Liver (tissue), 9 donors: ENCODE data around the gene DNM3. TPM values are rescaled to one million over a fixed set of nuclear protein-coding genes. Genes with fewer than 3 reads are reported as not detected.

Experiments
- DNase-seq: peaks from one replicate; pipeline ENCODE4 v3.0.0-alpha.2; 2017; ENCODE audit warnings: low spot score
- H3K27ac ChIP-seq, 2 donors: one replicate each; pipeline ENCODE4 v1.7.0; 2013; ENCODE audit warnings: inconsistent platforms in 2 of 2, low read length in 2 of 2, control low read depth in 1 of 2, low read depth in 1 of 2, mild to moderate bottlenecking in 1 of 2
- H3K27me3 ChIP-seq, 4 donors: one replicate each; pipeline versions ENCODE4 v1.6.1 to v1.7.0; 2013; ENCODE audit warnings: low read length in 3 of 4, inconsistent platforms in 1 of 4, mild to moderate bottlenecking in 1 of 4, moderate library complexity in 1 of 4; ENCODE audit not compliant: control insufficient read depth in 4 of 4, insufficient read depth in 4 of 4
- H3K36me3 ChIP-seq, 4 donors: one replicate each; pipeline versions ENCODE4 v1.6.1 to v1.7.0; 2013; ENCODE audit warnings: low read length in 3 of 4, mild to moderate bottlenecking in 3 of 4, low read depth in 1 of 4, moderate library complexity in 1 of 4; ENCODE audit not compliant: control insufficient read depth in 4 of 4, insufficient read depth in 3 of 4
- H3K4me1 ChIP-seq, 4 donors: one replicate each; pipeline versions ENCODE4 v1.6.1 to v1.7.0; 2013; ENCODE audit warnings: low read length in 3 of 4, mild to moderate bottlenecking in 3 of 4, moderate library complexity in 1 of 4; ENCODE audit not compliant: control insufficient read depth in 4 of 4, insufficient read depth in 4 of 4
- H3K4me3 ChIP-seq, 3 donors: one replicate each; pipeline versions ENCODE4 v1.6.1 to v1.7.0; 2013; ENCODE audit warnings: low read length in 3 of 3, control low read depth in 1 of 3, low read depth in 1 of 3, mild to moderate bottlenecking in 1 of 3
- H3K9ac ChIP-seq, 2 donors: one replicate each; pipeline ENCODE4 v1.7.0; 2013; ENCODE audit warnings: low read length in 2 of 2, mild to moderate bottlenecking in 2 of 2, moderate library complexity in 2 of 2, control low read depth in 1 of 2, low read depth in 1 of 2
- H3K9me3 ChIP-seq, 4 donors: one replicate each; pipeline versions ENCODE4 v1.6.1 to v1.7.0; 2013; ENCODE audit warnings: low read length in 3 of 4; ENCODE audit not compliant: control insufficient read depth in 4 of 4
- ATF3 ChIP-seq: IDR thresholded peaks from 2 replicates; pipeline ENCODE4 v1.6.1; 2016; ENCODE audit warnings: antibody characterized with exemption
- CTCF ChIP-seq: fragments of 150-350 bp; IDR thresholded peaks from 2 replicates; pipeline ENCODE4 v1.5.1; 2017; ENCODE audit warnings: improper control_type of control experiment, low read depth, low read length; ENCODE audit not compliant: missing input control
- EGR1 ChIP-seq, 2 donors: IDR thresholded peaks; 2 replicates each; pipeline ENCODE4 v1.6.1; 2016 to 2018; ENCODE audit warnings: antibody characterized with exemption in 2 of 2, low read depth in 2 of 2
- FOXA1 ChIP-seq: IDR thresholded peaks from 2 replicates; pipeline ENCODE4 v1.6.1; 2016; ENCODE audit warnings: antibody characterized with exemption
- FOXA2 ChIP-seq: IDR thresholded peaks from 2 replicates; pipeline ENCODE4 v1.6.1; 2016; ENCODE audit warnings: antibody characterized with exemption
- GABPA ChIP-seq, 2 donors: IDR thresholded peaks in 1 of 2; conservative IDR thresholded peaks in 1 of 2; 2 replicates each; pipeline ENCODE4 v1.6.1; 2016; ENCODE audit warnings: antibody characterized with exemption in 2 of 2, mild to moderate bottlenecking in 1 of 2, moderate library complexity in 1 of 2
- HNF4A ChIP-seq, 2 donors: conservative IDR thresholded peaks; 2 replicates each; pipeline ENCODE4 v1.6.1; 2016; ENCODE audit warnings: antibody characterized with exemption in 2 of 2, mild to moderate bottlenecking in 2 of 2
- HNF4G ChIP-seq: IDR thresholded peaks from 2 replicates; pipeline ENCODE4 v1.6.1; 2016; ENCODE audit warnings: antibody characterized with exemption
- JUND ChIP-seq, 2 donors: IDR thresholded peaks; 2 replicates each; pipeline ENCODE4 v1.6.1; 2016; ENCODE audit warnings: antibody characterized with exemption in 2 of 2
- MAX ChIP-seq: IDR thresholded peaks from 2 replicates; pipeline ENCODE4 v1.6.1; 2016; ENCODE audit warnings: antibody characterized with exemption
- NR2F2 ChIP-seq: IDR thresholded peaks from 2 replicates; pipeline ENCODE4 v1.6.1; 2016; ENCODE audit warnings: antibody characterized with exemption
- RAD21 ChIP-seq, 2 donors: IDR thresholded peaks; 2 replicates each; pipeline ENCODE4 v1.6.1; 2016; ENCODE audit warnings: antibody characterized with exemption in 2 of 2, mild to moderate bottlenecking in 2 of 2
- REST ChIP-seq: IDR thresholded peaks from 2 replicates; pipeline ENCODE4 v1.6.1; 2016; ENCODE audit warnings: antibody characterized with exemption, mild to moderate bottlenecking
- RXRA ChIP-seq, 2 donors: IDR thresholded peaks; 2 replicates each; pipeline ENCODE4 v1.6.1; 2017 to 2018; ENCODE audit warnings: antibody characterized with exemption in 2 of 2, mild to moderate bottlenecking in 1 of 2
- SP1 ChIP-seq: IDR thresholded peaks from 2 replicates; pipeline ENCODE4 v1.6.1; 2018; ENCODE audit warnings: antibody characterized with exemption, mild to moderate bottlenecking
- TAF1 ChIP-seq: conservative IDR thresholded peaks from 2 replicates; pipeline ENCODE4 v1.6.1; 2016; ENCODE audit warnings: antibody characterized with exemption, mild to moderate bottlenecking
- YY1 ChIP-seq: IDR thresholded peaks from 2 replicates; pipeline ENCODE4 v1.6.1; 2016; ENCODE audit warnings: antibody characterized with exemption, mild to moderate bottlenecking
- ZBTB33 ChIP-seq: IDR thresholded peaks from 2 replicates; pipeline ENCODE4 v1.6.1; 2016; ENCODE audit warnings: antibody characterized with exemption
- WGBS: extraction: QIAGEN DNeasy Blood & Tissue Kit; methylation state at CpG from one replicate; pipeline ENCODE4 v1.1.7; 2013; 5-methylcytosine and 5-hydroxymethylcytosine counted together
- polyA plus RNA-seq, 2 donors: library from polyadenylated mRNA; stranded (reverse) in 1 of 2; unstranded in 1 of 2; fragments of 200-250 nt in 1 of 2; fragments of >200 nt in 1 of 2; fragmentation: Nextera tagmentation in 1 of 2; extraction: Ambion mirVana in 1 of 2; gene quantifications; one replicate each; pipeline versions ENCODE4 v1.2.1 to v1.2.3, GENCODE V29; 2013 to 2015
- total RNA-seq, 2 donors: library from RNA; depleted of rRNA; stranded (reverse); fragments of >200 nt; gene quantifications; one replicate each; pipeline ENCODE4 v1.2.3, GENCODE V29; 2014
- donor health status: healthy.
- donor health status: healthy.
- donor health status: healthy.
- donor health status: healthy.
- donor health status: healthy.

Gene DNM3
- total and polyA plus RNA-seq, 4 donors = 0.08 to 3.2 (median 1.0) TPM

- WGBS = 95% methylated on average over 2 of the region's 2 CpGs
Observed at GRCh38 chr1:172386046-172386445, 544.7 kb downstream of the DNM3 start.

More at GRCh38 chr1:172386046-172386445, 544.7 kb downstream of the DNM3 start:
- no peak overlapping the region for H3K4me3 ChIP-seq
- H3K4me1 ChIP-seq = peaks cover 0 to 5% (median 0%) of the 10 kb centered on the region in 4 donors
- no peaks in the 10 kb centered on the region for H3K9me3 ChIP-seq
- H3K27ac ChIP-seq = no peak overlapping the region
- H3K36me3 ChIP-seq = no peaks in the 10 kb centered on the region
- H3K9ac ChIP-seq = no peak overlapping the region
- no peaks in the 10 kb centered on the region for H3K27me3 ChIP-seq
- no peak for DNase-seq
- TF ChIP-seq TAF1 (no peak), FOXA2 (no peak), NR2F2 (no peak), CTCF (no peak), GABPA (IDR thresholded peaks at IDR 0.05 in 1 of 2, conservative IDR thresholded peaks at IDR 0.05 in 1 of 2) (no peak), FOXA1 (no peak), YY1 (no peak), HNF4G (no peak), RAD21 (IDR thresholded peaks at IDR 0.05) (no peak), ATF3 (no peak), RXRA (IDR thresholded peaks at IDR 0.05) (no peak), HNF4A (conservative IDR thresholded peaks at IDR 0.05) (no peak), JUND (IDR thresholded peaks at IDR 0.05) (no peak), SP1 (no peak), ZBTB33 (no peak), REST (no peak), MAX (no peak), EGR1 (IDR thresholded peaks at IDR 0.05; ENCODE audit: low read depth in 2 of 2) (no peak)
